Glutamatergic neuron (in vitro differentiated cells): Measurements from ENCODE around the gene MRPL1. TPM values are rescaled to one million over a fixed set of nuclear protein-coding genes. Genes with fewer than 3 reads are reported as not detected.

Experiments used
- DNase-seq: peaks from one replicate; pipeline ENCODE4 v3.0.0; 2022
- H3K27ac Mint-ChIP-seq: one replicate; pipeline ENCODE4 v1.8.0; 2020; ENCODE audit warnings: mild to moderate bottlenecking, mixed read lengths, inconsistent platforms; ENCODE audit not compliant: unreplicated experiment
- H3K27me3 Mint-ChIP-seq: one replicate; pipeline ENCODE4 v1.8.0; 2020; ENCODE audit warnings: mild to moderate bottlenecking, moderate library complexity, mixed read lengths, inconsistent platforms; ENCODE audit not compliant: unreplicated experiment
- H3K36me3 Mint-ChIP-seq: one replicate; pipeline ENCODE4 v1.8.0; 2020; ENCODE audit warnings: mild to moderate bottlenecking, mixed read lengths, inconsistent platforms; ENCODE audit not compliant: unreplicated experiment
- H3K4me1 Mint-ChIP-seq: one replicate; pipeline ENCODE4 v1.8.0; 2020; ENCODE audit warnings: mild to moderate bottlenecking, low read depth, mixed read lengths, inconsistent platforms; ENCODE audit not compliant: unreplicated experiment
- H3K4me3 Mint-ChIP-seq: one replicate; pipeline ENCODE4 v1.8.0; 2020; ENCODE audit warnings: mild to moderate bottlenecking, mixed read lengths, inconsistent platforms; ENCODE audit not compliant: unreplicated experiment
- H3K9me3 Mint-ChIP-seq: one replicate; pipeline ENCODE4 v1.8.0; 2020; ENCODE audit warnings: mild to moderate bottlenecking, moderate library complexity, mixed read lengths, inconsistent platforms; ENCODE audit not compliant: unreplicated experiment
- CTCF ChIP-seq: fragments of 200-600 bp; sonication (generic); IDR thresholded peaks from one replicate; pipeline ENCODE4 v1.5.0; 2021; ENCODE audit not compliant: partially characterized antibody, unreplicated experiment
- total RNA-seq: library from RNA; stranded (reverse); fragmentation: NEBNext Ultra II Directional; extraction: Animal tissue kit (Norgen Biotek cat#: 25700); gene quantifications from one replicate; pipeline ENCODE4 v1.2.1, GENCODE V29; 2021; ENCODE audit not compliant: unreplicated experiment

MRPL1 gene
- total RNA-seq, 1 donor from 2014 or later: 20.1 TPM

- Mint-ChIP-seq H3K9me3 (no peaks in the 10 kb centered on the region), H3K36me3 (no peaks in the 10 kb centered on the region), H3K27me3 (no peaks in the 10 kb centered on the region), H3K4me1 (no peaks in the 10 kb centered on the region), H3K27ac (no peak overlapping the region), H3K4me3 (no peak overlapping the region)
- DNase-seq: no peak
- no peak for TF ChIP-seq CTCF
Observed at GRCh38 chr4:77899607-77900006, 37.0 kb downstream of the MRPL1 start.

- no peak for TF ChIP-seq CTCF
- H3K9me3 Mint-ChIP-seq: no peaks in the 10 kb centered on the region
- H3K4me1 Mint-ChIP-seq: no peaks in the 10 kb centered on the region
- H3K27ac Mint-ChIP-seq: no peak overlapping the region
- no peaks in the 10 kb centered on the region for H3K36me3 Mint-ChIP-seq
- no peaks in the 10 kb centered on the region for H3K27me3 Mint-ChIP-seq
- H3K4me3 Mint-ChIP-seq: no peak overlapping the region
- no peak for DNase-seq
Observed at GRCh38 chr4:77903186-77903585, 40.6 kb downstream of the MRPL1 start.

- TF ChIP-seq CTCF: no peak
- H3K4me1 Mint-ChIP-seq: no peaks in the 10 kb centered on the region
- H3K4me3 Mint-ChIP-seq: no peak overlapping the region
- no peaks in the 10 kb centered on the region for H3K36me3 Mint-ChIP-seq
- H3K9me3 Mint-ChIP-seq: no peaks in the 10 kb centered on the region
- no peak for DNase-seq
- H3K27me3 Mint-ChIP-seq: no peaks in the 10 kb centered on the region
- no peak overlapping the region for H3K27ac Mint-ChIP-seq
Observed at GRCh38 chr4:77905651-77906263, 43.1 kb downstream of the MRPL1 start.

- TF ChIP-seq CTCF: no peak
- no peaks in the 10 kb centered on the region for H3K4me1 Mint-ChIP-seq
- H3K4me3 Mint-ChIP-seq: no peak overlapping the region
- H3K27ac Mint-ChIP-seq: no peak overlapping the region
- H3K36me3 Mint-ChIP-seq: no peaks in the 10 kb centered on the region
- no peaks in the 10 kb centered on the region for H3K27me3 Mint-ChIP-seq
- no peak for DNase-seq
- no peaks in the 10 kb centered on the region for H3K9me3 Mint-ChIP-seq
Observed at GRCh38 chr4:77910676-77911075, 48.0 kb downstream of the MRPL1 start.

GRCh38 chr4:77911091-77911490 lies 48.5 kb downstream of the MRPL1 start:
- no peaks in the 10 kb centered on the region for H3K9me3 Mint-ChIP-seq
- TF ChIP-seq CTCF: no peak
- no peak for DNase-seq
- no peak overlapping the region for H3K4me3 Mint-ChIP-seq
- no peak overlapping the region for H3K27ac Mint-ChIP-seq
- H3K27me3 Mint-ChIP-seq: no peaks in the 10 kb centered on the region
- H3K36me3 Mint-ChIP-seq: no peaks in the 10 kb centered on the region
- H3K4me1 Mint-ChIP-seq: no peaks in the 10 kb centered on the region
